Body of pancreas (tissue), 4 donors: ENCODE data around the gene NUDT14. TPM values are rescaled to one million over a fixed set of nuclear protein-coding genes. Genes with fewer than 3 reads are reported as not detected.

Experiments
- ATAC-seq: fragments of 150-250 bp; one replicate; pipeline ENCODE4 v1.9.1; 2016
- DNase-seq, 4 donors: peaks; one replicate each; pipeline ENCODE4 v3.0.0-alpha.2; 2019
- H3K27ac ChIP-seq, 4 donors: fragments of 200-600 bp; sonication (generic); 1 replicate in 3 of 4; 2 replicates in 1 of 4; pipeline versions ENCODE4 v1.5.1 to v1.6.1; 2016 to 2019; ENCODE audit warnings: mild to moderate bottlenecking in 1 of 4, mixed read lengths in 1 of 4, moderate library complexity in 1 of 4
- H3K27me3 ChIP-seq, 2 donors: fragments of 200-600 bp; sonication (generic); one replicate each; pipeline ENCODE4 v1.6.0; 2016; ENCODE audit warnings: mild to moderate bottlenecking in 1 of 2
- H3K36me3 ChIP-seq, 2 donors: fragments of 200-600 bp; sonication (generic); replicated peaks in 1 of 2; 2 replicates each; pipeline ENCODE4 v1.5.1; 2016; ENCODE audit warnings: low read depth in 2 of 2; ENCODE audit not compliant: insufficient read depth in 1 of 2
- H3K4me1 ChIP-seq: fragments of 200-600 bp; sonication (generic); one replicate; pipeline ENCODE4 v1.6.0; 2016
- H3K4me3 ChIP-seq, 2 donors: fragments of 200-600 bp; sonication (generic); 1 replicate in 1 of 2; 2 replicates in 1 of 2; pipeline ENCODE4 v1.5.1; 2016 to 2019
- H3K9me3 ChIP-seq, 3 donors: fragments of 200-600 bp; sonication (generic); 1 replicate in 2 of 3; 2 replicates in 1 of 3; pipeline ENCODE4 v1.5.1; 2016
- CTCF ChIP-seq, 7 experiments: fragments of 450-650 bp in 4 of 7; fragments of 200-600 bp in 3 of 7; sonication (generic) in 3 of 7; IDR thresholded peaks; one replicate each; pipeline ENCODE4 v1.5.1; 2016 to 2019; ENCODE audit warnings: antibody characterized with exemption in 7 of 7
- POLR2A ChIP-seq, 3 donors: fragments of 450-650 bp; IDR thresholded peaks; one replicate each; pipeline ENCODE4 v1.6.1; 2016; ENCODE audit warnings: antibody characterized with exemption in 3 of 3, mild to moderate bottlenecking in 2 of 3
- WGBS, 2 donors: methylation state at CpG; one replicate each; pipeline ENCODE4 v1.1.5; 2017; 5-methylcytosine and 5-hydroxymethylcytosine counted together
- intact Hi-C: fragments of 100-400 bp; cut with DNase I; formaldehyde crosslinking; loops from one replicate; pipeline ENCODE4 v1.15.1; 2023
- total RNA-seq, 2 donors: library from RNA; depleted of rRNA; stranded (reverse); fragments of >200 nt; gene quantifications; one replicate each; pipeline ENCODE4 v1.1.0, GENCODE V29; 2016

The NUDT14 gene
- total RNA-seq, 2 donors from 2014 or later = 28.8 to 66.9 TPM

GRCh38 chr14:105218611-105219010, 37.5 kb upstream of the NUDT14 start:
- peaks cover 0 to 9% of the 10 kb centered on the region in 2 donors for H3K36me3 ChIP-seq
- H3K4me1 ChIP-seq = no peaks in the 10 kb centered on the region
- TF ChIP-seq CTCF (IDR thresholded peaks at IDR 0.05) (no peak), POLR2A (IDR thresholded peaks at IDR 0.05) (no peak)
- DNase-seq (no peak), ATAC-seq (no peak)
- no peaks in the 10 kb centered on the region for H3K27me3 ChIP-seq
- H3K27ac ChIP-seq = no peak overlapping the region
- no peaks in the 10 kb centered on the region for H3K9me3 ChIP-seq
- 93 to 98% methylated on average over 8 to 16 of the region's 19 CpGs for WGBS, 2 donors
- no peak overlapping the region for H3K4me3 ChIP-seq
- intact Hi-C loops = no loop called here

- TF ChIP-seq POLR2A (IDR thresholded peaks at IDR 0.05) (no peak), CTCF (IDR thresholded peaks at IDR 0.05) (no peak)
- intact Hi-C loops = no loop called here
- Histone ChIP-seq H3K9me3 (no peaks in the 10 kb centered on the region), H3K27ac (no peak overlapping the region), H3K4me1 (no peaks in the 10 kb centered on the region), H3K27me3 (no peaks in the 10 kb centered on the region), H3K4me3 (no peak overlapping the region), H3K36me3 (peaks cover 0 to 9% of the 10 kb centered on the region in 2 donors)
- ATAC-seq (no peak), DNase-seq (no peak)
- WGBS, 2 donors = 88% methylated on average over 7 of the region's 11 CpGs; no CpG with 5 or more reads in 1 of the 2 donors
Measured at GRCh38 chr14:105217774-105218173, 36.7 kb upstream of the NUDT14 start.

- WGBS, 2 donors = 85 to 98% methylated on average over 9 to 22 of the region's 30 CpGs
- intact Hi-C loops = no loop called here
- DNase-seq (no peak), ATAC-seq (no peak)
- Histone ChIP-seq H3K27me3 (no peaks in the 10 kb centered on the region), H3K36me3 (peaks cover 0 to 9% of the 10 kb centered on the region in 2 donors), H3K9me3 (no peaks in the 10 kb centered on the region), H3K4me1 (no peaks in the 10 kb centered on the region), H3K27ac (no peak overlapping the region), H3K4me3 (no peak overlapping the region)
- no peak for TF ChIP-seq CTCF (IDR thresholded peaks at IDR 0.05)
- TF ChIP-seq POLR2A (IDR thresholded peaks at IDR 0.05) = no peak
Measured at GRCh38 chr14:105216490-105217247, 35.6 kb upstream of the NUDT14 start.

GRCh38 chr14:105215602-105216001, 34.5 kb upstream of the NUDT14 start:
- Histone ChIP-seq H3K36me3 (peaks cover 0 to 9% of the 10 kb centered on the region in 2 donors), H3K27ac (no peak overlapping the region), H3K27me3 (no peaks in the 10 kb centered on the region), H3K4me3 (no peak overlapping the region), H3K4me1 (no peaks in the 10 kb centered on the region), H3K9me3 (no peaks in the 10 kb centered on the region)
- ATAC-seq (no peak), DNase-seq (no peak)
- 88 to 92% methylated on average over 3 of the region's 3 CpGs for WGBS, 2 donors
- TF ChIP-seq CTCF (IDR thresholded peaks at IDR 0.05) (no peak), POLR2A (IDR thresholded peaks at IDR 0.05) (no peak)
- intact Hi-C loops = no loop called here
